Retinal pigment epithelial cell (primary cell): Measurements from ENCODE around the gene TBRG1.

Source experiments
- DNase-seq: peaks from one replicate; pipeline ENCODE4 v3.0.0-alpha.2; 2010; ENCODE audit warnings: low read depth
- H3K4me3 ChIP-seq: 2 replicates; pipeline ENCODE4 v1.5.1; 2011; ENCODE audit warnings: mild to moderate bottlenecking, low read length, control low read depth, moderate library complexity
- CTCF ChIP-seq: conservative IDR thresholded peaks from 2 replicates; pipeline ENCODE4 v1.5.1; 2011; ENCODE audit warnings: low read depth, low read length, control low read depth, inconsistent platforms

TBRG1 gene

GRCh38 chr11:124622531-124623451, at the start of gene TBRG1:
TBRG1 (plus strand) TSS chr11:124622864; CDS start chr11:124623084, 220 bp downstream.
- TF ChIP-seq CTCF: no peak
- H3K4me3 ChIP-seq: peak within 1 kb of the TSS; percentile 94
- peak; percentile 71 for DNase-seq

- H3K4me3 ChIP-seq: no peak overlapping the region
- no peak for DNase-seq
- no peak for TF ChIP-seq CTCF
These were observed 44.8 kb upstream of the TBRG1 start for GRCh38 chr11:124577716-124578427.

- DNase-seq: no peak
- no peak for TF ChIP-seq CTCF
- no peak overlapping the region for H3K4me3 ChIP-seq
These were observed 43.9 kb upstream of the TBRG1 start for GRCh38 chr11:124578761-124579160.

- no peak overlapping the region for H3K4me3 ChIP-seq
- DNase-seq: no peak
- TF ChIP-seq CTCF: no peak
These were observed 40.8 kb upstream of the TBRG1 start for GRCh38 chr11:124581817-124582216.

- DNase-seq: no peak
- H3K4me3 ChIP-seq: no peak overlapping the region
- TF ChIP-seq CTCF: no peak
These were observed 40.1 kb upstream of the TBRG1 start for GRCh38 chr11:124582565-124582964.

- TF ChIP-seq CTCF: no peak
- H3K4me3 ChIP-seq: no peak overlapping the region
- DNase-seq: no peak
These were observed 38.9 kb upstream of the TBRG1 start for GRCh38 chr11:124583781-124584180.
